GM19023 (cell line): ENCODE measurements around the gene POC1A.
"Not testable (repeated sequence)": the region's sequence is repeated elsewhere in the genome, so short reads cannot be mapped to it uniquely, and the experiment has no call there.

Source experiments
- ATAC-seq: cut with Tn5 transposase; IDR thresholded peaks from one replicate; pipeline ENCODE4 v1.9.1; 2021; ENCODE audit warnings: mild to moderate bottlenecking, moderate library complexity; ENCODE audit not compliant: unreplicated experiment

The POC1A gene

GRCh38 chr3:52153389-52154096, 680 bp downstream of the POC1A start:
- ATAC-seq = no peak

DNA sequence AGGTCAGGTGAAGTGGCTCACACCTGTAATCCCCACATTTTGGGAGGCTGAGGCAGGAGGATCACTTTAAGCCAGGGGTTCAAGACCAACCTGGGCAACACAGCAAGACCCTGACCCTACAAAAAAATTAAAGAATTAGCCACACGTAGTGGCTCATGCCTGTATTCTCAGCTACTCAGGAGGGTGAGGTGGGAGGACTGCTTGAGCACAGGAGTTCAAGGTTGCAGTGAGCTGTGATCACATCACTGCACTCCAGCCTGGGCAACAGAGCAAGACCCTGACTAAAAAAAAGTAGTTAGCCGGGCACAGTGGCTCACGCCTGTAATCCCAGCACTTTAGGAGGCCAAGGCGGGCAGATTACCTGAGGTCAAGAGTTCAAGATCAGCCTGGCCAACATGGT, 2.2 kb downstream of the POC1A start:
- ATAC-seq = not testable (repeated sequence)

- ATAC-seq = no peak
Observed at GRCh38 chr3:52150860-52151259, 3.4 kb downstream of the POC1A start.

DNA sequence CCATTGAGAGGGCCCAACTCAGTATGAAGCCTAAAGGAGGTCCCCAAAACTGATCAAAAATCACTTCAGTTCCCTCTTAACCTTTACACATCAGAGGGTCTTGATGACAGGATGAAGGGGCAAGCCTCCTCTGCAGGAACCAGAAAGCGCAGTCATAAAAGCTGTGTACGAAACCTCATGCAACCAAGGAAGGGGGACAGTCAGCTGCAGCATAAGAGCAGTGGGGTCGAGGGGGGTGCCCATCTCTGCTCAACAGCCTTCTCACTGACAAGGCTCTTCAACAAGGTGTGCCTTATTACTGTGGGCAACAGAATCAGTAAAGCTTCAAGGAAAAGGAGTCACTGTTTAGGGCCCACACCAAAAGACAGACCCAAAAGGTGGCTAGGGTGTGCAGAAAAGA, 3.9 kb downstream of the POC1A start:
- ATAC-seq = no peak

GRCh38 chr3:52149726-52150125, 4.5 kb downstream of the POC1A start:
- no peak for ATAC-seq

DNA sequence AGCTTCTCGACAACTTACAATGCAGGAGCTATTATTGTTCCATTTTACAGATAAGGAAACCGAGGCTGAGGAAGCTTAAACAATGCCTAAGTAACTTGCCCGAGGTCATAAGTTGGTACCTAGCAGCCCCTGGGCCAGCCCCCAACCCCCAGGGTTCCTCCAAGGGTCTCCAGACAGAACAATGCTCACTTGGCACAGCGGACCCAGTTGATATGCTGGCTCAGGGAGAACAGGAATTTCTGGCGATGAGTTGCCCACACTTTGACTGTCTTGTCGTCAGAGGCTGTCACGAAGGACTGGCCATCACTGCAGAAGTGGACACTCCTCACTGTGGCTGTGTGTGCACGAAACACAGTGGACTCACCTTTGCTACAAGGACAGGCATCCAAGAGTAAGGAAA, 5.2 kb downstream of the POC1A start:
- ATAC-seq = no peak

DNA sequence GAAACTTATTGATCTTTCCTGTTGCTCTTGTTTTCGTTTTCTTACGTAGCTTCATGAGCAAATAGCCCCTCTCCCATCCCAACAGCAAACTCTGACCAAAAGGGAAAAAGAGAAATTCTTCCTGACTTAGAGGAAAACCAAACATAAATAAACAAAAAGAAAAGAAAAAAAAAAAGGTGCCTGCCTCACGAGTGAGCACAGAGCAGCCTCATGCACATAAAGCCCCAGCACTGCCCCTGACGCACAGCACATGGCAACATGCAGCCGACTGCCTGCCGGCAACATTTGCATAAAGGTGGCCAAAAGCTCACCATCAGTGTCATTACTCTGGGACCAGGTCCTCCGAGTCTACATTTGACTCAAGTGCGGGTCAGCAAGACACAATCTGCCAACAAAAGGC, 6.4 kb downstream of the POC1A start:
- no peak for ATAC-seq

DNA sequence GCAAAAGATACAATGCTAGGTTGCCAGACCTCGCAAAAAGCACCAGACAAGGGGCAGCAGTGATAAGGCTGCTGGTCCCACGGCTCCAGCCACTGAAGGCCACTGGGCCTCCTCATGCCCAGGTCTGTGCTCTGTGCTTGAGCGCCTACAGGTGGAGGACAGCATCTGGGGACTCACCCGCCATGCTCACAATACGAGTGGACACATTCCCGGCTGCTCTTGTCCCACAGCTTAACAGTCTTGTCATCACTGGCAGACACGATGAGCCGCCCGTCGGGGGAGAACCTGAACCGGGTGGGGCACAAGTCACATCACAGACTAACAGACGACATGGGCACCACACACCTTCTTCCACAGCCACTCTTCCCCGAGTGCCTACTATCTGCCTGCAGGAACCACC, 7.4 kb downstream of the POC1A start:
- ATAC-seq = no peak

- ATAC-seq = no peak
Observed at GRCh38 chr3:52146189-52146588, 8.0 kb downstream of the POC1A start.

GRCh38 chr3:52145736-52146110, 8.5 kb downstream of the POC1A start:
- ATAC-seq = no peak

GRCh38 chr3:52144796-52145735, 9.2 kb downstream of the POC1A start:
- ATAC-seq = no peak

DNA sequence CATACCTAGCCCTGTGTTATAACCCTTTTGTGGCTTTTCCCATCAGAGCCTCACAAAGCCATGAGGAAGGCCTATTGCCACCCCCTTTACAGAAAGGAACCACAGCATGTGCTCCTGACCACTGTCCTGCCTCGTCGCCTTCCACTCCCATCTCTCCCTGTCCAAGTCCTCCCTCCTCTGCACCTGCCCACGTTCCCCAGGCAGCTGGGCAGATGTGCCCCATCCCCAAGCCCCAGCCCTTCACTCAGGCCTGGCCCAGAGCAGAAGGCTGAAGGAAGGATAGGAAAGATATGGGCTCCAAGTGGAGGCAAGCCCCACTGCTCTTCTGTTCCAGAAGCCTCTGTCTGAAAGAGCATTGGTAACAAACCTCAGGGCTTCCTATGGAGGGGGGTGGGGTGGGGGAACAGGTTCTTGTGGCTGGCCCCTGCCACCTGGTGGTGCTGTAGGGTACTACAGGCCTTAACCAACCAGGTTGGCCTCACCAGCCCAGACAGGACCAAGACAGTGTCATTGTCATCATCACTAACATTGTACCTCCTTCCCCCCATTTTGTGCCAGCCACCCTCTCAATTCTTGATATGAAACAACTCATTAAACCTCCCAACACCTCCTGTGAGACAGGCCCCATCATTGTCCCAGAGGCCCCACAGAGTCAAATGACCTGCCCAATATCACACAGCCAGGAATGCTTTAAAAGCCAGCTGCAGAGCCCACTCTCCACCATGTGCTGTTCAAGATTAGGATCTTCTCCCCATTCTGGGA, 10.0 kb downstream of the POC1A start:
- ATAC-seq = peak; percentile 76

- no peak for ATAC-seq
Observed at GRCh38 chr3:52143616-52144015, 10.6 kb downstream of the POC1A start.

DNA sequence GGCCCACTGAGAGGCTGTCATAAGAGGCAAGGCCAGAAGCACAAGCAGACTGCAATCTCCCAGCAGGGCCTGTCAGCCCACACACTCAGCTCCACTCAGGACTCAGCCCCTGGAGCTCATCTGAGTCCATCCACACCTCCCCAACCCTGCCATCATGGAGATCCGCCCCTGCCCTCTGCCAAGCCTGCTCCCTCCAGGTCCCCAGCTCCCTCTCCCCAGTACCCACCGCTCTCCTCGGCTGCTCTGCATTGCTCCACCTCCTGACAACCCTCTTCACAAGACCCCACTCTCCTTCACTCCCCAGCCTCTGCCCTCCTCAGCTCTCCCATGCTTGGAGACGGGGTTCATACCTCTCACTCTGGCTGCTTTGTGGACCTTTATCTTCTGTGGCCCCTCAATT, 11.1 kb downstream of the POC1A start:
- no peak for ATAC-seq

GRCh38 chr3:52141751-52142150, 12.5 kb downstream of the POC1A start:
- no peak for ATAC-seq

- ATAC-seq = no peak
Observed at GRCh38 chr3:52140769-52141168, 13.5 kb downstream of the POC1A start.

DNA sequence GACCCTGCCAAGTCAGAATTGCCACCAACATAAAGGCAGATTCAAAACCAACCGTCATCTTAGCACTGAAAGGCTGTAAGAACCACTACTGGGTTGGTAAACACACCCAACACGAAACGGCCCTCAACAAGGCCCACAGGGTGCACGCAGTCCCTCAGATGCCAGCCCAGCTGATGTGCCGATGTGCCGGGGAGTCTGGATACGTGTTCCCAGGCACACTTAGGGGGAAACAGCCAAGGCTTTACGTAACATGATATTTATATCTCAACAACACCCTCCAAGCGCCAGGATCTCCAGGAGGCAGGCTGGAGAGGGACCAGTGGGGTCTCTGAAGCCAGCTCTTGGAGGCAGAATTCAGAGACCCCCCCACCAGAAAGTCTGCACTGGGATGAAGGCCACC, 14.2 kb downstream of the POC1A start:
- ATAC-seq = no peak

GRCh38 chr3:52137311-52137710, 16.9 kb downstream of the POC1A start:
- no peak for ATAC-seq

- no peak for ATAC-seq
Observed at GRCh38 chr3:52136513-52136912, 17.7 kb downstream of the POC1A start.

GRCh38 chr3:52135332-52135731, 18.9 kb downstream of the POC1A start:
- ATAC-seq = no peak

- no peak for ATAC-seq
Observed at GRCh38 chr3:52134761-52135160, 19.5 kb downstream of the POC1A start.

- no peak for ATAC-seq
Observed at GRCh38 chr3:52132930-52133329, 21.3 kb downstream of the POC1A start.
